ENCODE results near the gene CHRM1.
"Not testable (repeated sequence)": the region's sequence is repeated elsewhere in the genome, so short reads cannot be mapped to it uniquely, and the experiment has no call there.

CHRM1 gene

DNA sequence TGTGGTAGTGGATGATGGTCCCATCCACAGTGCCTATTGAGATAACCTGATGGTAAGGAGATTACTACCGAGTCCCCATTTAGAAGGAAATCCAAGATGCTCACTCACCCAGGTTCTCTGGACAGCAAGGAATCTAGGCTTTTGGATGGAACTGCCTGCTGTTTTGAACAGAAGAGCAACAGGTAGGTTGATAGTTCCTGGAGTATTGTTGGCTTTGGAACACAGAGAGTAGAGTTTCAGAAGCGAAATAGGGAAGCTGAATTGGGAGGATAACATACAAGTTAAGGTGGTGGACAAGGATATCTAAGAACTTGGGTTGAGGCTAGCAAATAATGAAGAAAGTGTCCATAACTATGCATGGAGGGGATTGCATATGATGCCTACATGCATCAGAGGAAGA, 36.0 kb upstream of the CHRM1 start:
- H3K4me3 ChIP-seq (ENCODE audit: low read depth, low read length) = no peak overlapping the region
- in situ Hi-C loops (cut with HindIII; ENCODE audit: low sequenced_read_pairs) = no loop called here
- no peak for TF ChIP-seq CTCF (IDR thresholded peaks at IDR 0.05; ENCODE audit: low read depth, low read length, missing control alignments)
- DNase-seq (ENCODE audit: low read depth) = no peak

DNA sequence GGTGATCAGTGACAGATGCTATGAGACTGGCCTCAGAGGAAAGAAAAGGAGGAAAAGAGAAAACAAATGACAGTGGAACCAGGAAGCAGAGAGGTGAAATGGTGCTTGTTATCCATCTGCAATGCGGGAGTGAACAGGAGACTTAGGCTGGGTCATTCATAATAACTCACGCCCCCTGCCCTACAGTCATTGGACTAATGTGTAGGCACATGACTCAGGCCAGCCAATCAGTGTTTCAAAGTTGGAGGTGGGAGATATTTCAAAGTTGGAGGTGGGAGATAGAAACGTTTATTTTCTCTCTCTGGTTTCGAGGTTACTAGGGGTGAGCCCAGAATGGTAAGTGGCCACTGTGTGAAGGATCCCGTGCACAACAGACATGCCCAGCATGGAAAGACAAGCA, 33.3 kb upstream of the CHRM1 start:
- TF ChIP-seq CTCF (IDR thresholded peaks at IDR 0.05; ENCODE audit: low read depth, low read length, missing control alignments) = no peak
- in situ Hi-C loops (cut with HindIII; ENCODE audit: low sequenced_read_pairs) = no loop called here
- H3K4me3 ChIP-seq (ENCODE audit: low read depth, low read length) = no peak overlapping the region
- DNase-seq (ENCODE audit: low read depth) = no peak

- TF ChIP-seq CTCF (IDR thresholded peaks at IDR 0.05; ENCODE audit: low read depth, low read length, missing control alignments) = no peak
- in situ Hi-C loops (cut with HindIII; ENCODE audit: low sequenced_read_pairs) = no loop called here
- no peak for DNase-seq (ENCODE audit: low read depth)
- H3K4me3 ChIP-seq (ENCODE audit: low read depth, low read length) = no peak overlapping the region
These were observed 32.6 kb upstream of the CHRM1 start for GRCh38 chr11:62953811-62954210.

GRCh38 chr11:62948765-62949320, 27.7 kb upstream of the CHRM1 start:
- H3K4me3 ChIP-seq (ENCODE audit: low read depth, low read length) = no peak overlapping the region
- DNase-seq (ENCODE audit: low read depth) = no peak
- in situ Hi-C loops (cut with HindIII; ENCODE audit: low sequenced_read_pairs) = no loop called here
- no peak for TF ChIP-seq CTCF (IDR thresholded peaks at IDR 0.05; ENCODE audit: low read depth, low read length, missing control alignments)

- in situ Hi-C loops (cut with HindIII; ENCODE audit: low sequenced_read_pairs); DNase-seq (ENCODE audit: low read depth); H3K4me3 ChIP-seq (ENCODE audit: low read depth, low read length): not testable (repeated sequence)
These were observed 24.4 kb upstream of the CHRM1 start for GRCh38 chr11:62945538-62945937.

DNA sequence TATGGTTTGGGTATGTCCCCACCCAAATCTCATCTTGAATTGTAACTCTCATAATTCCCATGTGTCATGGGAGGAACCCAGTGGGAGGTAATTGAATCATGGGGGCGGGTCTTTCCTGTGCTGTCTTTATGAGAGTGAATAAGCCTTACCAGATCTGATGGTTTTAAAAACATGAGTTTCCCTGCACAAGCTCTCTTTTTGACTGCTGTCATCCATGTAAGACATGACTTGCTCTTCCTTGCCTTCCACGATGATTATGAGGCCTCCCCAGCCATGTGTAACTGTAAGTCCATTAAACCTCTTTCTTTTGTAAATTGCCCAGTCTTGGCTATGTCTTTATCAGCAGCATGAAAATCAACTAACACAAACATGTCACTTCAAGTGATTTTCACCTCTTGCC, 16.4 kb upstream of the CHRM1 start:
- DNase-seq (ENCODE audit: low read depth); H3K4me3 ChIP-seq (ENCODE audit: low read depth, low read length); in situ Hi-C loops (cut with HindIII; ENCODE audit: low sequenced_read_pairs): not testable (repeated sequence)

GRCh38 chr11:62934496-62934785, 13.3 kb upstream of the CHRM1 start:
- in situ Hi-C loops (cut with HindIII; ENCODE audit: low sequenced_read_pairs) = no loop called here
- DNase-seq (ENCODE audit: low read depth) = no peak
- H3K4me3 ChIP-seq (ENCODE audit: low read depth, low read length) = no peak overlapping the region
- TF ChIP-seq CTCF (IDR thresholded peaks at IDR 0.05; ENCODE audit: low read depth, low read length, missing control alignments) = no peak

Measured in astrocyte of the cerebellum (primary cell).